H54 (cell line): ENCODE measurements around the gene KCNG3.

Source experiments
- DNase-seq: peaks from one replicate; pipeline ENCODE4 v3.0.0; 2011; ENCODE audit warnings: low spot score, mixed read lengths; ENCODE audit not compliant: insufficient read length
- FAIRE-seq: peaks from 3 replicates; lab custom pipeline; 2011; peaks lifted over from hg19 to GRCh38; lab: Jason Lieb, UNC
- POLR2A ChIP-seq: IDR thresholded peaks from 2 replicates; pipeline ENCODE4 v1.6.1; 2011; ENCODE audit warnings: low read depth, mild to moderate bottlenecking, low read length

Gene KCNG3

GRCh38 chr2:42495611-42496010 lies 1.8 kb upstream of the KCNG3 start:
- TF ChIP-seq POLR2A, result no peak
- DNase-seq (no peak), FAIRE-seq (no peak)

- no peak for TF ChIP-seq POLR2A
- no peak for FAIRE-seq
- DNase-seq, result no peak
Measured at GRCh38 chr2:42495234-42495581, 1.4 kb upstream of the KCNG3 start.

GRCh38 chr2:42494355-42495233 lies 812 bp upstream of the KCNG3 start:
- FAIRE-seq, result peak; percentile 79
- peak; percentile 77 for DNase-seq
- TF ChIP-seq POLR2A, result no peak

GRCh38 chr2:42492691-42493467 lies 903 bp downstream of the KCNG3 start:
- DNase-seq (no peak), FAIRE-seq (no peak)
- no peak for TF ChIP-seq POLR2A

GRCh38 chr2:42488297-42488696 lies 5.5 kb downstream of the KCNG3 start:
- no peak for TF ChIP-seq POLR2A
- DNase-seq, result no peak
- no peak for FAIRE-seq

- TF ChIP-seq POLR2A, result no peak
- DNase-seq (no peak), FAIRE-seq (no peak)
Measured at GRCh38 chr2:42486145-42486906, 7.5 kb downstream of the KCNG3 start.

GRCh38 chr2:42480402-42480801 lies 13.4 kb downstream of the KCNG3 start:
- FAIRE-seq (no peak), DNase-seq (no peak)
- TF ChIP-seq POLR2A, result no peak

GRCh38 chr2:42474765-42475454 lies 18.9 kb downstream of the KCNG3 start:
- FAIRE-seq (no peak), DNase-seq (no peak)
- TF ChIP-seq POLR2A, result no peak

GRCh38 chr2:42470706-42471105 lies 23.1 kb downstream of the KCNG3 start:
- no peak for TF ChIP-seq POLR2A
- DNase-seq, result no peak
- no peak for FAIRE-seq

GRCh38 chr2:42464631-42465030 lies 29.2 kb downstream of the KCNG3 start:
- TF ChIP-seq POLR2A, result no peak
- DNase-seq (no peak), FAIRE-seq (no peak)

GRCh38 chr2:42463570-42463969 lies 30.2 kb downstream of the KCNG3 start:
- FAIRE-seq (no peak), DNase-seq (no peak)
- TF ChIP-seq POLR2A, result no peak

GRCh38 chr2:42459296-42459695 lies 34.5 kb downstream of the KCNG3 start:
- TF ChIP-seq POLR2A, result no peak
- DNase-seq, result no peak
- no peak for FAIRE-seq

GRCh38 chr2:42458396-42458795 lies 35.4 kb downstream of the KCNG3 start:
- no peak for TF ChIP-seq POLR2A
- FAIRE-seq (no peak), DNase-seq (no peak)
